Loucy (cell line): ENCODE data around the gene DLGAP4.

ENCODE experiments used
- EZH2phosphoT487 ChIP-seq: fragments of 200-600 bp; IDR thresholded peaks from 2 replicates; pipeline ENCODE4 v1.6.1; 2018; ENCODE audit warnings: antibody characterized with exemption, mild to moderate bottlenecking, moderate library complexity, borderline replicate concordance
- TF ChIP-seq, protein P1 (sequence below): fragments of 200-600 bp; sonication (generic); conservative IDR thresholded peaks from 2 replicates; pipeline ENCODE4 v1.5.1; 2014; ENCODE audit warnings: mild to moderate bottlenecking, antibody characterized with exemption, low read length

DNA sequence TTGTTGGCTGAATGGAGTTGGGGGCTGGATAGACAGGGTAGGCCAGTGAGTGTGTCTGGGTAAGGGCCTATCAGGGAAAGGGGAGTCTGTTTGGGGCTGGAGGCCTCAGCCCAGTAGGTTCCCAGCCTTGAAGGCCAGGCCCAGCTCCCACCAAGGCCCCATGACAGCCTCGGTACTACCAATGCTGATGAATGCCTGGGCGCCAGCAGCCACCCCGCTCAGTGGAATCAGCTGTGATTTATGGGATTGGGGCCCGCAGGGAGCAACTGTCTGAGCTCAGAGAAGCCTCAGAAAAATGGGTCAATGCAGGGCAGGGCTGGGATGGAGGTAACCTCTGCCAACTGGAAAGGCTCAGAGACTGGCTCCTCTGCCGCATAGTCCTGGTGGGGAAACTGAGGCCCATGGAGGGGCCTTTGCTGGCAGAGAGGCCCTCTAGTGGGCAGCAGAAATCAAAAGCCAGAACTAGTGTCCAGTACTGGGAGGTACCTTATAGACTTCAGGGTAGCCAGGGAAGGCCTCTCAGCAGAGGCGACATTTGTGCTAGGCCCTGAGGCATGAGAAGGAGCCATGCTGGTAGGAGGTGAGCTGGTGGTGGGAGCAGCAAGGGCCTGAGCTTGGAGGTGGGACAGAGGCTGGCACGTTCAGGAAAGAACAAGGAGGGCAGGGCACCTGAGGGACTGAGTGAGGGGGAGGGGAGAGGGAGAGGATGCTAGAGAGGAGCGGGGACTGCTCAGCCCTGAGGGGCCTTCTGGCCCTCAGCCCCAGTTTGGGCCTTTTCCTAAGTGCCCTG is 36.4 kb downstream of the DLGAP4 start:
- TF ChIP-seq, protein P1, sequence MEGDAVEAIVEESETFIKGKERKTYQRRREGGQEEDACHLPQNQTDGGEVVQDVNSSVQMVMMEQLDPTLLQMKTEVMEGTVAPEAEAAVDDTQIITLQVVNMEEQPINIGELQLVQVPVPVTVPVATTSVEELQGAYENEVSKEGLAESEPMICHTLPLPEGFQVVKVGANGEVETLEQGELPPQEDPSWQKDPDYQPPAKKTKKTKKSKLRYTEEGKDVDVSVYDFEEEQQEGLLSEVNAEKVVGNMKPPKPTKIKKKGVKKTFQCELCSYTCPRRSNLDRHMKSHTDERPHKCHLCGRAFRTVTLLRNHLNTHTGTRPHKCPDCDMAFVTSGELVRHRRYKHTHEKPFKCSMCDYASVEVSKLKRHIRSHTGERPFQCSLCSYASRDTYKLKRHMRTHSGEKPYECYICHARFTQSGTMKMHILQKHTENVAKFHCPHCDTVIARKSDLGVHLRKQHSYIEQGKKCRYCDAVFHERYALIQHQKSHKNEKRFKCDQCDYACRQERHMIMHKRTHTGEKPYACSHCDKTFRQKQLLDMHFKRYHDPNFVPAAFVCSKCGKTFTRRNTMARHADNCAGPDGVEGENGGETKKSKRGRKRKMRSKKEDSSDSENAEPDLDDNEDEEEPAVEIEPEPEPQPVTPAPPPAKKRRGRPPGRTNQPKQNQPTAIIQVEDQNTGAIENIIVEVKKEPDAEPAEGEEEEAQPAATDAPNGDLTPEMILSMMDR: no peak
- TF ChIP-seq EZH2phosphoT487: no peak
